ENCODE results near the gene CFAP69.
"Not testable (repeated sequence)": the region's sequence is repeated elsewhere in the genome, so short reads cannot be mapped to it uniquely, and the experiment has no call there.

The CFAP69 gene

DNA sequence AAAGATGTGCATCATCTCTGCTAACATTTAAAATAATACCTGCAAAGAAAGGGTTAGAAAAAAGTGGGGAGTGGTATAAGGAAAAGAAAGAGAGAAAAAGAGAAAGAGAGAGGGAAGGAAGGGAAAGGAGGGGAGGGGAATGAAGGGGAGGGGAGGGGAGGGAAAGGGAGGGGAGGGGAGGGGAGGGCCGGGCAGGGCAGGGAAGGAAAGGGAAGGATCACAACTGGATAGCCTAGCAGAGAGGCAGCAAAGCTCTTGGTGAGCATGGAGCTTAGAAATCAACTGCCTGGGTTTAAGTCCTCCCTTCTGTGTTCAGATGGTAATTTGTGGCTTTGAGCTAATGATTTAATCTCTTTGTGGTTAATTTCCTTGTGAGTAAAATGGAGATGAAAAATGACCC lies 81.5 kb downstream of the CFAP69 start:
- no peak for TF ChIP-seq Cebpa-rat (IDR thresholded peaks at IDR 0.05)
- H3K9ac ChIP-seq, result no peak overlapping the region
- no peak overlapping the region for H3K4me3 ChIP-seq
- H3K36me3 ChIP-seq, result no peaks in the 10 kb centered on the region
- H3K4me1 ChIP-seq, result no peaks in the 10 kb centered on the region
- H3K4me2 ChIP-seq, result no peak overlapping the region
- H3K9me3 ChIP-seq, result 0 out of 2 replicates have a peak, but pooled peaks cover 4% of the 10 kb centered on the region
- no peaks in the 10 kb centered on the region for H3K27me3 ChIP-seq
- no peaks in the 10 kb centered on the region for H4K20me1 ChIP-seq
- no peak overlapping the region for H3K27ac ChIP-seq

DNA sequence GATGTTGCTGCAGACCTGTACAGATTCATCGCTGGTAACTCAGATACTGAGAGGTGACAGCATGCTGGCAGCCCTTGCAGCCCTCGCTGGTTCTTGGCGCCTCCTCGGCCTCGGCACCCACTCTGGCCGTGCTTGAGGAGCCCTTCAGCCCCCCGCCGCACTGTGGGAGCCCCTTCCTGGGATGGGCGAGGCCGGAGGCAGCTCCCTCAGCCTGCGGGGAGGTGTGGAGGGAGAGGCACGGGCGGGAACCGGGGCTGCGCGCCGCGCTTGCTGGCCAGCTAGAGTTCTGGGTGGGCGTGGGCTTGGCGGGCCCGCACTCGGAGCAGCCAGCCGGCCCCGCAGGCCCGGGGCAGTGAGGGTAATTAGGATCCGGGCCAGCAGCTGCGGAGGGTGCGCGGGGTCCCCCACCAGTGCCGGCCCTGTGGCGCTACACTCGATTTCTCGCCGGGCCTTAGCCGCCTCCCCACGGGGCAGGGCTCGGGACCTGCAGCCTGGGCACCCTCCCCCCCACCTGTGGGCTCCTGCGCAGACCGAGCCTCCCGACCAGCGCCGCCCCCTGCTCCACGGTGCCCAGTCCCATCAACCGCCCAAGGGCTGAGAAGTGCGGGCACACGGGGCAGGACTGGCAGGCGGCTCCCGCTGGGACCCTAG lies 89.3 kb downstream of the CFAP69 start:
- TF ChIP-seq Cebpa-rat (IDR thresholded peaks at IDR 0.05), result no peak
- Histone ChIP-seq H3K4me2 (no peak overlapping the region), H3K27me3 (no peaks in the 10 kb centered on the region), H3K4me3 (no peak overlapping the region), H4K20me1 (no peaks in the 10 kb centered on the region), H3K4me1 (no peaks in the 10 kb centered on the region), H3K36me3 (no peaks in the 10 kb centered on the region), H3K27ac (no peak overlapping the region), H3K9ac (no peak overlapping the region), H3K9me3 (peaks cover 15% of the 10 kb centered on the region)

DNA sequence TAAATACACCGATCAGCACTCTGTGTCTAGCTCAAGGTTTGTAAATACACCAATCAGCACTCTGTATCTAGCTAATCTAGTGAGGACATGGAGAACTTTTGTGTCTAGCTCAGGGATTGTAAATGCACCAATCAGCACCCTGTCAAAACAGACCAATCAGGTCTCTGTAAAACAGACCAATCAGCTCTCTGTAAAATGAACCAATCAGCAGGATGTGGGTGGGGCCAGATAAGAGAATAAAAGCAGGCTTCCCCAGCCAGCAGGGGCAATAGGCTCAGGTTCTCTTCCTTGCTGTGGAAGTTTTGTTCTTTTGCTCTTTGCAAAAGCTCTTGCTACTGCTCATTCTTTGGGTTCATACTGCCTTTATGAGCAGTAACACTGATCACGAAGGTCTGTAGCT lies 90.0 kb downstream of the CFAP69 start:
- not testable (repeated sequence) for H4K20me1 ChIP-seq, H3K36me3 ChIP-seq, H3K9ac ChIP-seq, H3K27me3 ChIP-seq, H3K4me1 ChIP-seq, H3K27ac ChIP-seq, H3K4me3 ChIP-seq, H3K4me2 ChIP-seq
- peaks cover 15% of the 10 kb centered on the region for H3K9me3 ChIP-seq

DNA sequence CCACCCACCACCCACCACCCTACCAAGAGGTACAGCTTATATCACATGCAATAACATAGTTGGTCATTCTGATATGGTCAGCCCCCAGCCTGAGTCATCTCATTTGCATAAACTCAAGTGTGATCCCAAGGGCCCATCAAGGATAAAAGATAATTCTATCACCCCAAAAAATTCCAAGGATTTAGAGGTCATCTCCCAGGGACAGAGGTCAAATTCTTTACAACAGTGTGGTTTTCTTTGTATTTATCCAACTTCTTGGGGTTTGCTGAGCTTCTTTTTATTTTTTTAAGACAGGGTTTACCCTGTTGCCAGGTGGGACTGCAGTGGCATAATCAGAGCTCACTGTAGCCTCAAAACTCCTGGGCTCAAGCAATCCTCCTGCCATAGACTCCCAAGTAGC lies 92.1 kb downstream of the CFAP69 start:
- no peak overlapping the region for H3K4me2 ChIP-seq
- H4K20me1 ChIP-seq, result no peaks in the 10 kb centered on the region
- H3K9ac ChIP-seq, result no peak overlapping the region
- H3K4me3 ChIP-seq, result no peak overlapping the region
- no peaks in the 10 kb centered on the region for H3K36me3 ChIP-seq
- no peaks in the 10 kb centered on the region for H3K4me1 ChIP-seq
- peaks cover 15% of the 10 kb centered on the region for H3K9me3 ChIP-seq
- no peaks in the 10 kb centered on the region for H3K27me3 ChIP-seq
- TF ChIP-seq Cebpa-rat (IDR thresholded peaks at IDR 0.05), result no peak
- no peak overlapping the region for H3K27ac ChIP-seq

DNA sequence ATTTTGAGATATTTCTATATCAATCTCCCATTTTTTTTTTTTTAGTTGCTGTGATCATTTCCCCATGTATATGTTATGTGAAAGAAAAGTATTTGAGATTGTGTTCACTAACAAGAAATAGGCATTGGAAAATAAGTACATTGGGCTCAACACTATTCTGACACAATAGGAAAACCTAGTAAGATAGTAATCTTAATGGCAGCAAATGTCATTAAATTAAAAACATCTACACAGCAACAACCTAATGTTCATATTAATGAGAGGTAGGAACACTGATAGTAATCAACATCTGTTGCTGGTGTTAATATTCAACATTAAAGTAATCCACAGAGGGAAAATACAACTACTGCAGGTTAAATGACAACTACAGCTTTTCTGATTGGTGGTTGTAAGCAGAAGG lies 100.0 kb downstream of the CFAP69 start:
- no peaks in the 10 kb centered on the region; the same call in 1 of the 2 replicates for H3K9me3 ChIP-seq
- peak overlapping the region; percentile 74; the same call in 1 of the 2 replicates for H3K4me2 ChIP-seq
- no peak overlapping the region for H3K4me3 ChIP-seq
- peaks cover 14% of the 10 kb centered on the region; the same call in 1 of the 2 replicates for H3K36me3 ChIP-seq
- no peaks in the 10 kb centered on the region for H4K20me1 ChIP-seq
- no peak overlapping the region for H3K27ac ChIP-seq
- no peak for TF ChIP-seq Cebpa-rat (IDR thresholded peaks at IDR 0.05)
- no peaks in the 10 kb centered on the region for H3K27me3 ChIP-seq
- H3K9ac ChIP-seq, result no peak overlapping the region
- H3K4me1 ChIP-seq, result peaks cover 15% of the 10 kb centered on the region

DNA sequence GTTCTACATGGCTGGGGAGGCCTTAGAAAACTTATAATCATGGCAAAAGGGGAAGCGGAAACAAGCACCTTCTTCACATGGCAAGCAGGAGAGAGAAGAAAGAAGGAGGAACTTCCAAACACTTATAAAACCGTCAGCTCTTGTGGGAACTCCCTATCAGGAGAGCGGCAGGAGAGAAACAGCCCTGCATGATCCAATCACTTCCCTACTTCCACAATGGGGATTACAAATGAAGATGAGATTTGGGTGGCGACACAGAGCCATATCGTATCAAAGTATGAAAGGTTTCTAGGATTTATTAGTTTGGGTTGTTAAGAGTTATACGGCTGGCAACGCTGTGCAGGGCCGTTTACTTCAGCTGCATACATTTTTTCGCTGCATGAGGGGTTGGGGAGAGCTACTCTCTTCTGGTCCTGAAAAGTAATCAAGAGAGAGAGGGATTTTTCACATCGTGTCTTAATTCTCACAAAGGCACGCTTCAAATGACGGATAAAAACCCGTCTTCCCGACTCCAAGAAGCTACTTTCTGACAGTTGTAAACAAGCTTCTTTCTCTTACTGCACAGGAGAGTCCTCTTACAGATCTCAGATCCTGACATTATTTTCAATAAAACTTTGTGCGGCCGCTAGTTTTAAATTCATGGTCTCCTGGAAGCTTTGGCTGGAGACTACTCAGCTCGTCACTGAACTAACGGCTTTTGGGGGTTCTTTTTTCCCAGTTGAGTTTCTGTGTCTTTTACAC lies 100.8 kb downstream of the CFAP69 start:
- H3K27me3 ChIP-seq, result no peaks in the 10 kb centered on the region
- no peak for TF ChIP-seq Cebpa-rat (IDR thresholded peaks at IDR 0.05)
- H3K9ac ChIP-seq, result peak overlapping the region; percentile 88
- peaks cover 14% of the 10 kb centered on the region; the same call in 1 of the 2 replicates for H3K36me3 ChIP-seq
- peak overlapping the region; percentile 74 for H3K4me2 ChIP-seq
- H4K20me1 ChIP-seq, result no peaks in the 10 kb centered on the region
- H3K9me3 ChIP-seq, result no peaks in the 10 kb centered on the region; the same call in 1 of the 2 replicates
- peaks cover 15% of the 10 kb centered on the region for H3K4me1 ChIP-seq
- peak overlapping the region; percentile 87 for H3K27ac ChIP-seq
- H3K4me3 ChIP-seq, result peak overlapping the region; percentile 79

DNA sequence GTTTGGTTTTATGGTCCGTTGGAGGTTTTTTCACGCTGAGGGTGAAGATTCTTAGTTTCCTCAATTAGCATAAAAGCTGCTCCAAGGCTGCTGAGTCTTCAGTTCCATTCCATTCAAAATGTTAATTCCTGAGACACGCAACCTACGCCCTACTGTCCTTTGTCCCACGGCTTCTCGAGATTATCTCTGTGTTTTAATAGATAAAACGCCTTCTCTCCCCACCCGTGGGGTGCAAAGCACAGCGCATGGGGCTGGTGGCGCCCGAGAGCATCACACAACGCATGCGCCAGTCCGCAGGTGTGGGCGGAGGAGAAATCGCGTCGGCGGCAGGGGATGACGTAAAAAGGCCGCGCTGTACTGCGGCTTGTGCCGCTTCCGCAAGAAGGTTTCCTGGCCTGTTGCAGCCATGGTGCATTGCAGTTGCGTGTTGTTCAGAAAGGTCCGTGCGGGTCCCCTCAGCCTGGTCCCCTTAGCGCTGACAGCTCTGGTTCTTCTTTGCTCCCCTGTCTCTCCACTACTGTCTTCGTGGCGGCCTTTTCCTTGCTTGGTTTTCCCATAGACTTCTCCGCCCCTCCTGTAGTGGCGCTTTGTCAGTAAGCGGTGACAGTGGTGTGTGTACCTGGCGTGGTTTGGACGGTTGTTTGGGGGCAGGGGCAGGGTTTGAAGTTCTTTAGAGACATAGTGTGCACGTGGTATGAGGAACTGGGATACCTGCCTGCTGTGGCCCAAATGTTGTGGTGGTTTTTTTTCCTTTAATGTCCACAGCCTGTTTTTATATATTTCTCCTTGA lies 101.6 kb downstream of the CFAP69 start, which contains the start of gene GTPBP10:
GTPBP10 (plus strand) TSS at position 381 of the 790 bp plus-strand sequence; CDS start at position 407, 26 bp downstream.
- Histone ChIP-seq H3K4me2 (peak within 1 kb of the TSS; percentile 74), H3K4me3 (peak within 1 kb of the TSS; percentile 79), H3K4me1 (peaks cover 15% of the 10 kb centered on the region), H3K9ac (peak within 1 kb of the TSS; percentile 88), H3K27ac (peak within 1 kb of the TSS; percentile 87), H3K27me3 (no peaks in the 10 kb centered on the region), H4K20me1 (peaks cover 1% of the 10 kb centered on the region; the same call in 1 of the 2 replicates), H3K36me3 (peaks cover 14% of the 10 kb centered on the region; the same call in 1 of the 2 replicates), H3K9me3 (no peaks in the 10 kb centered on the region; the same call in 1 of the 2 replicates)
- TF ChIP-seq Cebpa-rat (IDR thresholded peaks at IDR 0.05), result no peak

DNA sequence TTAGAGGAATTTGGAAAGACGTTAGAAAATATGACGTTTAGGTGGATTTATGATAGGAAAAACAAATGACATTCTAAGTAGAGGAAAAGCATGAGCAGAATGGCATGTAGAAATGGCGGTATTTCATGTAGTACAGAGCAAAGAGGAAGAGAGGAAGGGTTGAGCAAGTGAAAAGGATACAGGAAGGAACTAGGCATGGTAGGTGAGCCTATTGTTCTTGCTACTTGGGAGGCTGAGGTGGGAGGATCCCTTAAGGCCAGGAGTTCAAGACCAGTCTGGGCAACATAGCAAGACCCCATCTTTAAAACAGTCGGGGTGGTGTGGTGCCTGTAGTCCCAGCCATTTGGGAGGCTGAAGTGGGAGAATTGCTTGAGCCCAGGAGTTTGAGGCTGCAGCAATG lies 102.8 kb downstream of the CFAP69 start:
- no peak for TF ChIP-seq Cebpa-rat (IDR thresholded peaks at IDR 0.05)
- H3K4me3 ChIP-seq, result peak overlapping the region; percentile 79
- H3K4me1 ChIP-seq, result peaks cover 15% of the 10 kb centered on the region
- no peak overlapping the region for H3K9ac ChIP-seq
- no peaks in the 10 kb centered on the region; the same call in 1 of the 2 replicates for H3K9me3 ChIP-seq
- H3K27me3 ChIP-seq, result no peaks in the 10 kb centered on the region
- H3K4me2 ChIP-seq, result peak overlapping the region; percentile 70
- H4K20me1 ChIP-seq, result peaks cover 11% of the 10 kb centered on the region; the same call in 1 of the 2 replicates
- no peak overlapping the region for H3K27ac ChIP-seq
- peaks cover 14% of the 10 kb centered on the region; the same call in 1 of the 2 replicates for H3K36me3 ChIP-seq

DNA sequence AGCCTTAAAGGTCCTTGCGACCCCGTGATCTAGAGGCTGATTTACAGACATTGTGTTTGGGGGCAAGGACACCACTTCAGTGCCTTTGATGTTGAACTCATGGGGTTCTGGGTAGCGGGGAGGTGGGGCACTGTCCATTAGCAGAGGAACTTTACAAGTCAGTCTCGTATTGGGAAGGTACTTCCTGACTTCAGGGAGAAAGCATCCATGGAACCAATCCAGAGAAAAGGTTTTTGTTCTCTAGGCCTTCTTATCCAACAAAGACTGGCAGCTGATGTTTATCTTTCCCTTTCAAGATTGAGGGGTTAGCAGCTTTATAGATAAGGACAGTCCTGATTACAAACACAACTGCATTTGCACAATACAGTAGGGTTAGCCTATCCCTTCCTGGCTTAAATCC lies 104.3 kb downstream of the CFAP69 start:
- H3K4me2 ChIP-seq, result no peak overlapping the region
- no peak overlapping the region for H3K27ac ChIP-seq
- H3K9ac ChIP-seq, result no peak overlapping the region
- no peaks in the 10 kb centered on the region; the same call in 1 of the 2 replicates for H3K9me3 ChIP-seq
- H3K4me1 ChIP-seq, result peaks cover 15% of the 10 kb centered on the region
- no peaks in the 10 kb centered on the region for H3K27me3 ChIP-seq
- H3K36me3 ChIP-seq, result peaks cover 22% of the 10 kb centered on the region; the same call in 1 of the 2 replicates
- H3K4me3 ChIP-seq, result no peak overlapping the region
- peaks cover 11% of the 10 kb centered on the region; the same call in 1 of the 2 replicates for H4K20me1 ChIP-seq
- no peak for TF ChIP-seq Cebpa-rat (IDR thresholded peaks at IDR 0.05)

DNA sequence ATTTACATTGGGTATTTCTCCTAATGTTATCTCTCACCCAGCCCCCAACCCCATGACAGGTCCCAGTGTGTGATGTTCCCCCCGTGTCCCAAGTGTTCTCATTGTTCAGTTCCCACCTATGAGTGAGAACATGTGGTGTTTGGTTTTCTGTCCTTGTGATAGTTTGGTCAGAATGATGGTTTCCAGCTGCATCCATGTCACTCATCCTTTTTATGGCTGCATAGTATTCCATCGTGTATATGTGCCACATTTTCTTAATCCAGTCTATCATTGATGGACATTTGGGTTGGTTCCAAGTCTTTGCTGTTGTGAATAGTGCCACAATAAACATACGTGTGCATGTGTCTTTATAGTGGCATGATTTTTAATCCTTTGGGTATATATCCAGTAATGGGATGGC lies 105.1 kb downstream of the CFAP69 start:
- H3K4me2 ChIP-seq, H3K27ac ChIP-seq, H3K4me3 ChIP-seq, H3K9ac ChIP-seq, H3K27me3 ChIP-seq, H3K9me3 ChIP-seq: not testable (repeated sequence)
- Histone ChIP-seq H3K4me1 (peaks cover 15% of the 10 kb centered on the region), H4K20me1 (peaks cover 11% of the 10 kb centered on the region; the same call in 1 of the 2 replicates), H3K36me3 (peaks cover 23% of the 10 kb centered on the region; the same call in 1 of the 2 replicates)

All from BLaER1 (cell line).